HG03432 (cell line): ENCODE results near the gene SYT3.

Experiments used
- ATAC-seq: cut with Tn5 transposase; IDR thresholded peaks from one replicate; pipeline ENCODE4 v1.9.1; 2021; ENCODE audit warnings: mild to moderate bottlenecking, moderate library complexity; ENCODE audit not compliant: unreplicated experiment

The SYT3 gene

DNA sequence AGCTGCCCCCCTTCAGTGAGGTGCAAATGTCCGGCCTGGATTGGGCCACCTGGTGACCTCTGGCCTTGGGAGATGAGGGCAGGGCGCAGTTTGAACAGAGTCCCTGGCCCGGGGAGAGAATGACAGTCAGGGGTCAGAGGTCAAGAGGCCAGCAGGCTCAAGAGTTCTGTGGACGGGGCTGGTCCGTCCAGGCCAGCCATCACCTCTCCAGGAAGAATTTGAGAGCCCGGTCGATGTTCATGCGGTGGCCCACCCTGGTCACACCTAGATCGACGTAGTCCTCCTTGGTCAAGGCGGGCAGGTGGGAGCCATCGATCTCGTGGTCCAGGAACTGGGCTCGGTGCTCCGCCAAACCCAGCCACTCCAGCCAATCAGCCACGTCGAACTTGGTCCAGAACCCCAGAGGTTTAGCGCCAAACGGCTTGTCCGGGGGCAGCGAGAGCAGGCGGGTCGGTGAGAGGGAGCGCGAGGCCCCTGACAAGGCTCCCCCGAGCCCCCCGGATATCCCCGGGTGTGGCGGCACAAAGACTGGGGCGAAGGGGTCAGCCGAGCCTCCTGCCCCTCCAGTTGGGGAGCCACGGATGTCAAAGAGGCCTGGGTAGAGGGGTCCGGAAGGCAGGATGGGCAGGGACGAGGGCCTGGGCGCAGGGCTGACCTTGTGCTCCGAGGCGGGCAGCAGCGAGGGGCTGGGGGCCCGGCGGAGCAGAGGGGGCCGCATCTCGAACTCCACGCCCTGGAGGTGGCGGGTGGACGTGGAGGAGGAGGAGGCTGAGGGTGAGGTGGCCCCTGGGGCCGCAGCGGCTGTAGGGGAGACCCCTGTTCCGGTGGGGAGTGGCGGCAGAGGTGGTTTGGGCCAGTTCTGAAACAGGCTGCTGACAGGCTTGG, 22.3 kb upstream of the SYT3 start:
- ATAC-seq, result no peak

DNA sequence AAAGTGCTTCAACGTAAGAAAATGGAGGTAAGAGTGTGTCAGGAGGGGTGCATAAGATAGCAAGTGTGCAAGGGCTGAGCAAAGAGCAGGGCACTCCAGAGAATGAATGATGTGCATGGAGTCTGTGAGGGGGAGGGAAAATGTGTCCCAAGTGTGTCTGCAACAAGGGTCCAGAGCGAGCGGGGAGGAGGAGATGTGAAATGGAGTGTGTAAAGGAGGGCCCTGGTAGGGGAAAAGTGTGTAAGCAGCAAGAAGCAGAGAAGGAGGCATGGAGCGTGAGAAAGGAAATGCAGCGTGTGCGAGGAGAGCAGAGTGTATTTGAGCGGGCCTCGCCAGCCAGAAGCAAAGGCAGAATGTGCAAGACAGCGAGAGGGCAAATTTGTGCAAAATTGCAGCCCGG, 21.3 kb upstream of the SYT3 start:
- ATAC-seq, result no peak

- no peak for ATAC-seq
Measured at GRCh38 chr19:50660088-50660366, 20.3 kb upstream of the SYT3 start.

GRCh38 chr19:50659318-50660087, 19.8 kb upstream of the SYT3 start:
- ATAC-seq, result no peak

DNA sequence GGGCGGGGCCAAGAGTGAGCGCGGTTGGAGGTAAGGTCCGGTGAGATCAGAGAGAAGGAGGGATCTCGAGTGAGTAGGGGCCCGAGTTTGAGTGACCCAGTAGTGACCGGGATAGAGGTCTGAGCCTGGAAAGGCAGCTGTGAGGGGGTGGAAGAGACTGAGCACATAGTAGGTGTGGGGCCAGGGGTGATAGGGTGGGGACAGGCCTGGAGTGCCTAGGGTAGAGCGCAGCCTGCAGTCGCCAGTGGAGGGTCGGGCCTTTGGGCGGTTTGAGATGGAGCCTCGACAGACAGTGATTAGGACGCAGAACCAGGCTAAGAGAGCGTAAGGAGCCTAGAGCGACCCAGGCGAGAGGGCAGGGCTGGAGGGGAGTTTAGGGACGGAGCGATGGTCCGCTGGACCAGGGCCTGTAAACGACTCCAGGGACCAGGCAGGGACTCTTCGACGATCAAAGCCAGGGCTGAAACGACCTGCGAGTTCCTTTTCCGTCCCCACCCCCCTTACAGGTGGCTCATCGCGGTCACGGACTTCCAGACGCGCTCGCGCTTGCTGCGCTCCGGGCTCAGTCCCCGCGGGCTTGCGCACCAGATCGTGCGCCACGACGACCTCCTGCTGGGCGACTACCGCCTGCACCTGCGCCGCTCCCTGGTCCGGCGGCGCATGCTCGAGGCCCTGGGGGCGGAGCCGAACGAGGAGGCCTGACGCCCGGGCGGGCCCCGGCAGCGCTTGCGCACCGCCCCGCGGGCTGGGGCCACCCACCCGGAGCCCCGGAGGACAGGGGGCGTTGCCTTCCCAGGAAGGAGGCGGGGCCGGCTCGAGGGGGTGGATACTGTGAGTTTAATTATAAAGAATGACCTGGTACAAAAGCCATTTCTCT, 19.0 kb upstream of the SYT3 start:
- no peak for ATAC-seq

DNA sequence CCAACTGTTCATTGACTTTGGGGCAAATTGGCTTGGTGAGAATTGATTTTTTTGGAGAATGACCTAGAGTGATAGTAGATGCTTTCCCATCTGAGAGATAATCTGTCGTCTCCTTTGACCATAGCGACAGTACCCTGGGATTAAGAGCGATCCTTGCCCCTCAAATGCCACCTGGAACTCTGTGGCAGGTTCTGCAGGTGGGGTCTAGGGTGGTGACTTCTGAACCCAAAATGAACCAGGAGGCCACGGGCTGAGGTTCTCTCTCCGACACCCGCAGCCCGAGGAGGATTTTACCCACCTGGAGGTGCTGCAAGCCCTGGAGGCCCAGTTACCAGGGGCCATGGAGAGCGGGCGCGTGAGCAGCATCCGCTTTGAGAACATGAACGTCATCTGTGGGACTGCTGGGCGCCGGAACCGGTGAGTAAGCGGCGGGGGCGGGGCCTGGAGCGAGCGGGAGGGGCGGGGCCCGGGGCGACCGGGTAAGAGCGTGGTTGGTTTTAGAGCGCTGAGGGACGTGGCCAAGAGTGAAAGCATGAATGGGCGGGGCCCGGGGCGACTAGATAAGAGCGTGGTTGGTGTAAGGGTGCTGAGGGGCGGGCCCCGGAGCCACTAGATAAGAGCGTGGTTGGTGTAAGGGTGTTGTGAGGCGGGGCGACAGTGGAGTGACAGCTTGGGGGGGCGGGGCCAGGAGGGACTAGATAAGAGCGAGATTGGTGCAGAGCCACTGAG, 18.2 kb upstream of the SYT3 start:
- ATAC-seq, result peak; percentile 60

DNA sequence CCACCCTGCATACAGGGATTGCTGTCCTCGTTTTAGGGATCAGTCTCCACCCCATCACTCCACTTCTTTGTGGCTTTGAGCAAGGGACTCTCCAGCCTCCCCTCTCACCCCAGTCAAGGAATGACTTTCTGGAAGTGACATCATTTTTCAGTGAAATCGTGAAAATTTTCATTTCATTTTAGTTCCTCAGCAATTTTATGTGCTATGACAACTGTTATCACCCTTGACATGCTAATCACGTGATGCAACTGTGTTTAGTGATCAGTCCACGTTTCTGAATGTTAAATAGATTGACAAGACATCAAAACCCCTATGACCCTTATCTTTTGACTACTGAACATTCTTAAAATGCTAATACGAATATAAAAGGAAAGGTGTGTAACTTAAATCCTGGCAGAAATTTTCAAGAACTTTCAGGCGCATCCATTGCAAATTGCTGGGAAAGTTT, 17.6 kb upstream of the SYT3 start:
- ATAC-seq, result no peak

GRCh38 chr19:50654882-50655281, 15.2 kb upstream of the SYT3 start:
- ATAC-seq, result no peak

GRCh38 chr19:50652722-50653121, 13.0 kb upstream of the SYT3 start:
- ATAC-seq, result no peak

DNA sequence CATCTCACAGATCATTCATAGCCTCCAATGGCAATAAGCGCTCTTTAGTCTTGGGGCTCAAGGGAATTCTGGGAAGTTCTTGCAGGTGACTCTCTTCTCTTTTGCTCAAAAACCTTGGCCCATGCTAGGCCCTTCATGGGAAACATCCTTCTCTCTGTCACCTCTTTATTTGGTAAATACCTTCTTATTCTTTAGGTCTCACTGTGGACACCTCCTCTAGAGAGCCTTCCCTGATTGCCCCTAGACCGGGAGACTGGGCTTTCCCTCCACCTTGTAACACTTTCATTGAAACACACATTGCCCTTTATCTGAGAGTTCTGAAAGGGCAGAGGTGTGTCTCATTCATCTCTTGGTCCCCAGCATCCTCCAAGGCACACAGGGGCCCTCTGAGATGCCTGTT, 11.5 kb upstream of the SYT3 start:
- ATAC-seq, result no peak

GRCh38 chr19:50649433-50650391, 10.0 kb upstream of the SYT3 start, which contains the start of gene C19orf81:
C19orf81 (plus strand) TSS chr19:50649445; CDS start chr19:50649445, 0 bp downstream.
- no peak for ATAC-seq

DNA sequence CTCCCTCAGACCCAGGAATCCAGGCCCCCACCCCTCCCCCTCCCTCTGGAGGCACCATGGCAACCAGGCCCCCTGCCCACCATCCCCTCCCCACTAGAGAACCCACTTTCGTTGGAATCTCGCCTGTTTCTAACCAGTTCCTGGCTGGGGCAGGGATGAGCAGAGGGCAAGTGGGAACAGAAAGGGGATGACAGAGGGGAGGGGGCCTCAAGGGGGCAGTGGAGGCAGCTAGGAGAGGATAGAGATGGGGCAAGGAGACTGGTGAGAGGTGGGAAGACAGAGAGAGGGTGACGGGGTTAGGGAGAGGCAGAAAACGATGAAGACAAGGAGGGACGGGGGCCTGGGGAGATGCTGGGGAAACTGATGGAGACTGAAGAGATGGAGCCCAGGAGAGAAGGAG, 9.0 kb upstream of the SYT3 start:
- ATAC-seq, result no peak

DNA sequence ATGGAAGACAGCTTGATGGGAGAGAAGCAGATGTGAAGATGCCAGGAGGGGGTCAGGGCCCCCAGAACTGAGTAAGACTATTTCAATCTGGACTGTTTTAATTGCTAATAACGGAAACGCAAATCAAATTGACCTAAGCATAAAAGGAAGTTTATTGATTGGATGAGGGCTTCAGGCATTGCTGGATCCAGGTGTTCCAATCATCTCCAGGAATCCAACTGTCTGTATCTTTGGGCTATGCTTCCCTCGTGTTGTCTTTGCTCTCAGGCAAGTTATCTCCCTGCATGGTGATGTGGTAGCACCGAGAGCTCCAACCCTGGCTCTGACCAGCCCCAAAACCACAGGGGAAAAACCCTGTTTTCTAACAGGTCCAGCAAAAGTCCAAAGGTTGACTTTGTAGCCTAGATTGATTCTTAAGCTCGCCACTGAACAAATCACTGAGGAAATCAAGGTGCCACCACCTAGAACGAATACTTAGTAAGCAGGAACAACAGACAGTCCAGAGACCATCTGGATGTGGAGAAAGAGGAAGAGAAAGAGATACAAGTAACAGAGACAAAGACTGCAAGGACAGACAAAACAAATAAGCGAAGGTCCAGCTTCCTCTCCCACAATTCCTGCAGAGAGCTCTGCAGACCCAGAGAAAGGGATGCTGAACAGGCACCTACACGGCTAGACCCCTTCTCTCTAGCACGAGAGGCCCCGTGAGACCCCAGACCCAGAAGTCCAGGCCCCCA, 8.4 kb upstream of the SYT3 start:
- ATAC-seq, result no peak

GRCh38 chr19:50646074-50646807, 6.6 kb upstream of the SYT3 start:
- ATAC-seq, result no peak

GRCh38 chr19:50645107-50645506, 5.4 kb upstream of the SYT3 start:
- ATAC-seq, result no peak

DNA sequence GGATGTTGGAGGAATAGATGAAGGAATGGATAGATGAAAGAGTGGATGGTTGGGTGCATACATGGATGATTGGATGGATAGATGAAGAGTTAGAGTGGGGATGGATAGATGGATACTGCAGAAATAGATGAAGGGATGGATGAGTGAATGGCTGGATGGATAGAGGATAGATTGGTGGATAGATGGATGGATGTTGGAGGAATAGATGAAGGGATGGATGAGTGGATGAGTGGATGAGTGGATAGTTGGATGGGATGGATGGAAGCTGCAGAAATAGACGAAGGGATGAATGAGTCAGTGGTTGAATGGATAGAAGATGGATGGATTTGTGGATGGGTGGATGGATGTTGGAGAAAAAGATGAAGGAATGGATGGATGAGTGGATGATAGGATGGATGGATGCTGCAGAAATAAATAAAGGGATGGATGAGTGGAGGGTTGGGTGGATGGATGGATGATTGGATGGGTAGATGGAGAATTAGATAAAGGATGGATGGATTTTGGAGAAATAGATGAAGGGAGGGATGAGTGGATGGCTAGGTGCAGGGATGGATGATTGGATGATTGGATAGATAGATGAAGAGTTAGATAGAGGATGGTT, 4.7 kb upstream of the SYT3 start:
- no peak for ATAC-seq

- no peak for ATAC-seq
Measured at GRCh38 chr19:50640368-50640767, 687 bp upstream of the SYT3 start.

DNA sequence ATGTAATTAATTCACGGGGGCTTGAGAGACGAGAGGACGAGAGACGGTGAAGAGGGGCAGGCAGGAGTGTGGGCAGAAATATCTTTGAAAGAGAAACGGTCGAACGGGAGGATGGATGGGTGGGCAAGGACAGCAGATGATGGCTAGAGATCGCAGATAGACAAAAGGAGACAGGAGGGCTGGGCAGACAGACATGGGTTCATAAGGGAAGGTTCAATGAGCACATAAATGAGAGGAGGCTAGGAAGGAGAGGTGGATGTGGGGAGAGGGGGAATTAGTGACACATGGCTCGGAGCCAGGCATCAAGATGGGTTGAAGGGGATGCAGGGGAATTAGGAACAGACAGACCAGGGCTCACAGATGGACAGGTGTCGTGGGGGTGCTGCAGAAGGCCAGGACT, 1.1 kb downstream of the SYT3 start:
- no peak for ATAC-seq
